TTC549 (cell line): ENCODE data around the gene CD58.

ENCODE experiments used
- FAIRE-seq: peaks from 2 replicates; lab custom pipeline; 2012; peaks lifted over from hg19 to GRCh38; lab: Jason Lieb, UNC

Gene CD58

GRCh38 chr1:116538544-116538943 is 32.3 kb downstream of the CD58 start:
- no peak for FAIRE-seq

GRCh38 chr1:116537898-116538297 is 32.9 kb downstream of the CD58 start:
- FAIRE-seq: no peak

- no peak for FAIRE-seq
These were observed 33.6 kb downstream of the CD58 start for GRCh38 chr1:116537040-116537831.

GRCh38 chr1:116534014-116534739 is 36.6 kb downstream of the CD58 start:
- no peak for FAIRE-seq

GRCh38 chr1:116533429-116533820 is 37.4 kb downstream of the CD58 start:
- FAIRE-seq: no peak

GRCh38 chr1:116532671-116533428 is 38.0 kb downstream of the CD58 start:
- FAIRE-seq: no peak

GRCh38 chr1:116531917-116532316 is 38.9 kb downstream of the CD58 start:
- no peak for FAIRE-seq

- no peak for FAIRE-seq
These were observed 41.1 kb downstream of the CD58 start for GRCh38 chr1:116529681-116530080.

GRCh38 chr1:116529199-116529631 is 41.6 kb downstream of the CD58 start:
- FAIRE-seq: no peak

- no peak for FAIRE-seq
These were observed 42.3 kb downstream of the CD58 start for GRCh38 chr1:116528329-116529083.

GRCh38 chr1:116525440-116525839 is 45.4 kb downstream of the CD58 start:
- no peak for FAIRE-seq

- FAIRE-seq: no peak
These were observed 49.6 kb downstream of the CD58 start for GRCh38 chr1:116521186-116521585.

GRCh38 chr1:116518400-116518799 is 52.4 kb downstream of the CD58 start:
- no peak for FAIRE-seq

- FAIRE-seq: no peak
These were observed 54.2 kb downstream of the CD58 start for GRCh38 chr1:116516631-116517030.

GRCh38 chr1:116515702-116516101 is 55.1 kb downstream of the CD58 start:
- FAIRE-seq: no peak

GRCh38 chr1:116514708-116515525 is 55.9 kb downstream of the CD58 start:
- no peak for FAIRE-seq

GRCh38 chr1:116513956-116514355 is 56.9 kb downstream of the CD58 start:
- no peak for FAIRE-seq

GRCh38 chr1:116511459-116512019 is 59.3 kb downstream of the CD58 start:
- no peak for FAIRE-seq

- FAIRE-seq: no peak
These were observed 60.5 kb downstream of the CD58 start for GRCh38 chr1:116510361-116510760.

- no peak for FAIRE-seq
These were observed 61.5 kb downstream of the CD58 start for GRCh38 chr1:116508984-116509980.
